Measurements from ENCODE around the gene RAI2. TPM values are rescaled to one million over a fixed set of nuclear protein-coding genes. Genes with fewer than 3 reads are reported as not detected.
A peak's percentile ranks its signal among the peaks of the same experiment; 100 is the strongest.

Gene RAI2
- total RNA-seq, 4 donors from 2014 or later = 21.7 to 35.4 (median 26.8) TPM

GRCh38 chrX:17854069-17854468 lies 7.0 kb downstream of the RAI2 start:
- H3K4me3 ChIP-seq = no peak overlapping the region
- H3K9me3 ChIP-seq = no peaks in the 10 kb centered on the region
- H3K27ac ChIP-seq = peak overlapping the region in 3 of 4 donors; percentile 43 to 61 (median 60)
- TF ChIP-seq POLR2AphosphoS5 (IDR thresholded peaks at IDR 0.05) = no peak
- TF ChIP-seq EP300 (IDR thresholded peaks at IDR 0.05) = no peak
- TF ChIP-seq CTCF (IDR thresholded peaks at IDR 0.05) = no peak
- no peak for TF ChIP-seq POLR2A (IDR thresholded peaks at IDR 0.05)
- WGBS, 2 donors (ENCODE audit: low coverage in 1 of 2) = 0 to 42% methylated on average over 2 of the region's 2 CpGs
- peaks cover 0 to 38% (median 0%) of the 10 kb centered on the region in 3 donors for H3K4me1 ChIP-seq
- no peaks in the 10 kb centered on the region for H3K27me3 ChIP-seq
- ATAC-seq = no peak
- no peaks in the 10 kb centered on the region for H3K36me3 ChIP-seq

GRCh38 chrX:17851874-17852273 lies 9.2 kb downstream of the RAI2 start:
- Histone ChIP-seq H3K9me3 (no peaks in the 10 kb centered on the region), H3K4me3 (no peak overlapping the region), H3K4me1 (peaks cover 0 to 55% (median 0%) of the 10 kb centered on the region in 3 donors), H3K27me3 (no peaks in the 10 kb centered on the region), H3K36me3 (no peaks in the 10 kb centered on the region), H3K27ac (no peak overlapping the region)
- ATAC-seq = no peak
- TF ChIP-seq POLR2A (IDR thresholded peaks at IDR 0.05) = no peak
- no peak for TF ChIP-seq POLR2AphosphoS5 (IDR thresholded peaks at IDR 0.05)
- no peak for TF ChIP-seq EP300 (IDR thresholded peaks at IDR 0.05)
- TF ChIP-seq CTCF (IDR thresholded peaks at IDR 0.05) = no peak
- WGBS, 2 donors (ENCODE audit: low coverage in 1 of 2) = 48 to 53% methylated on average over 2 to 4 of the region's 7 CpGs

GRCh38 chrX:17848545-17849265 lies 12.4 kb downstream of the RAI2 start:
- H3K27ac ChIP-seq = peak overlapping the region in 2 of 4 donors; percentile 6 to 29
- 43 to 60% methylated on average over 1 of the region's 7 CpGs for WGBS, 2 donors (ENCODE audit: low coverage in 1 of 2)
- H3K27me3 ChIP-seq = no peaks in the 10 kb centered on the region
- TF ChIP-seq POLR2A (IDR thresholded peaks at IDR 0.05) (no peak), EP300 (IDR thresholded peaks at IDR 0.05) (no peak), POLR2AphosphoS5 (IDR thresholded peaks at IDR 0.05) (no peak), CTCF (IDR thresholded peaks at IDR 0.05) (no peak)
- H3K36me3 ChIP-seq = no peaks in the 10 kb centered on the region
- H3K4me1 ChIP-seq = peaks cover 0 to 52% (median 0%) of the 10 kb centered on the region in 3 donors
- H3K4me3 ChIP-seq = no peak overlapping the region
- H3K9me3 ChIP-seq = no peaks in the 10 kb centered on the region
- no peak for ATAC-seq

GRCh38 chrX:17846045-17846444 lies 15.1 kb downstream of the RAI2 start:
- ATAC-seq = peak; percentile 48
- Histone ChIP-seq H3K27me3 (no peaks in the 10 kb centered on the region), H3K4me3 (no peak overlapping the region), H3K36me3 (no peaks in the 10 kb centered on the region), H3K9me3 (no peaks in the 10 kb centered on the region), H3K27ac (no peak overlapping the region), H3K4me1 (peaks cover 0 to 48% (median 0%) of the 10 kb centered on the region in 3 donors)
- TF ChIP-seq CTCF (IDR thresholded peaks at IDR 0.05) (no peak), POLR2A (IDR thresholded peaks at IDR 0.05) (no peak), EP300 (IDR thresholded peaks at IDR 0.05) (no peak), POLR2AphosphoS5 (IDR thresholded peaks at IDR 0.05) (no peak)
- WGBS, 2 donors (ENCODE audit: low coverage in 1 of 2) = 20% methylated on average over 1 of the region's 2 CpGs; no CpG with 5 or more reads in 1 of the 2 donors

- WGBS, 2 donors (ENCODE audit: low coverage in 1 of 2) = 29 to 33% methylated on average over 2 of the region's 2 CpGs
- no peak for ATAC-seq
Measured at GRCh38 chrX:17844236-17844635, 16.9 kb downstream of the RAI2 start.

More at GRCh38 chrX:17844236-17844635, 16.9 kb downstream of the RAI2 start:
- H3K27me3 ChIP-seq = no peaks in the 10 kb centered on the region
- H3K36me3 ChIP-seq = no peaks in the 10 kb centered on the region
- peaks cover 0 to 48% (median 0%) of the 10 kb centered on the region in 3 donors for H3K4me1 ChIP-seq
- H3K27ac ChIP-seq = no peak overlapping the region
- TF ChIP-seq EP300 (IDR thresholded peaks at IDR 0.05) = no peak
- TF ChIP-seq CTCF (IDR thresholded peaks at IDR 0.05) = no peak
- TF ChIP-seq POLR2AphosphoS5 (IDR thresholded peaks at IDR 0.05) = no peak
- TF ChIP-seq POLR2A (IDR thresholded peaks at IDR 0.05) = no peak
- H3K9me3 ChIP-seq = no peaks in the 10 kb centered on the region
- no peak overlapping the region for H3K4me3 ChIP-seq
